Measurements from ENCODE around the gene NLRP1.

The NLRP1 gene

GRCh38 chr17:5621729-5622128, 37.4 kb upstream of the NLRP1 start:
- no peak for DNase-seq (ENCODE audit: low read depth)
- no peak for TF ChIP-seq CTCF (IDR thresholded peaks at IDR 0.05; ENCODE audit: control insufficient read depth, insufficient read depth, low read depth, low read length, missing control alignments)
- H3K4me3 ChIP-seq (ENCODE audit: control insufficient read depth, low read depth, low read length): no peak overlapping the region

GRCh38 chr17:5621026-5621425, 36.7 kb upstream of the NLRP1 start:
- TF ChIP-seq CTCF (IDR thresholded peaks at IDR 0.05; ENCODE audit: control insufficient read depth, insufficient read depth, low read depth, low read length, missing control alignments): no peak
- no peak for DNase-seq (ENCODE audit: low read depth)
- no peak overlapping the region for H3K4me3 ChIP-seq (ENCODE audit: control insufficient read depth, low read depth, low read length)

- no peak for TF ChIP-seq CTCF (IDR thresholded peaks at IDR 0.05; ENCODE audit: control insufficient read depth, insufficient read depth, low read depth, low read length, missing control alignments)
- no peak for DNase-seq (ENCODE audit: low read depth)
- H3K4me3 ChIP-seq (ENCODE audit: control insufficient read depth, low read depth, low read length): no peak overlapping the region
Observed at GRCh38 chr17:5619088-5619740, 34.9 kb upstream of the NLRP1 start.

- DNase-seq (ENCODE audit: low read depth): no peak
- no peak for TF ChIP-seq CTCF (IDR thresholded peaks at IDR 0.05; ENCODE audit: control insufficient read depth, insufficient read depth, low read depth, low read length, missing control alignments)
- no peak overlapping the region for H3K4me3 ChIP-seq (ENCODE audit: control insufficient read depth, low read depth, low read length)
Observed at GRCh38 chr17:5618476-5618875, 34.2 kb upstream of the NLRP1 start.

- DNase-seq (ENCODE audit: low read depth): no peak
- no peak for TF ChIP-seq CTCF (IDR thresholded peaks at IDR 0.05; ENCODE audit: control insufficient read depth, insufficient read depth, low read depth, low read length, missing control alignments)
- no peak overlapping the region for H3K4me3 ChIP-seq (ENCODE audit: control insufficient read depth, low read depth, low read length)
Observed at GRCh38 chr17:5615476-5615875, 31.2 kb upstream of the NLRP1 start.

- no peak overlapping the region for H3K4me3 ChIP-seq (ENCODE audit: control insufficient read depth, low read depth, low read length)
- no peak for TF ChIP-seq CTCF (IDR thresholded peaks at IDR 0.05; ENCODE audit: control insufficient read depth, insufficient read depth, low read depth, low read length, missing control alignments)
- DNase-seq (ENCODE audit: low read depth): no peak
Observed at GRCh38 chr17:5610956-5611355, 26.6 kb upstream of the NLRP1 start.

Data from AG09309 (cell line).